ENCODE measurements around the gene MICAL1.

DNA sequence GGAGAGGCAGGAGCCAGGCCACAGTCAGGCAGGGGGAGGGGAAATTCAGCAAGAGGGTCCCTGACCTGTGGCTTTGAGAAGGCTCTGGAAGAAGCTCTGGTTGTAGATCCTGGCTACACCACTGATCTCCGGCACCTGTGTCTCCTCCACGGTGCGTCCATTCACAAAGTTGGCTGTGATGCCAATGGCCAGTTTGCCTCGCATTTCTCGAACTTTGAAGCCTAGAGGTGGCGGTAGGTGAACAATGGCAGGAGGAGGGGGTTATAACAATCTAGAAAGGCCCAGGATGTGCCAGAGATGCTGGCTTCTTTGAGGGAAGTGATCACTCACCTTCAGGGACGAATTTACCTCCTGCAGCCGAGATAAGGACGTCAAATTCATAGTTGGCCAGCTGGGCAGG, 3.4 kb downstream of the MICAL1 start:
- TF ChIP-seq POLR2AphosphoS5 (IDR thresholded peaks at IDR 0.05) (no peak), CTCF (IDR thresholded peaks at IDR 0.05) (no peak), POLR2A (IDR thresholded peaks at IDR 0.05) (no peak)

Measured in stomach (tissue), 4 donors.